ENCODE results near the gene C16orf96.

The C16orf96 gene

DNA sequence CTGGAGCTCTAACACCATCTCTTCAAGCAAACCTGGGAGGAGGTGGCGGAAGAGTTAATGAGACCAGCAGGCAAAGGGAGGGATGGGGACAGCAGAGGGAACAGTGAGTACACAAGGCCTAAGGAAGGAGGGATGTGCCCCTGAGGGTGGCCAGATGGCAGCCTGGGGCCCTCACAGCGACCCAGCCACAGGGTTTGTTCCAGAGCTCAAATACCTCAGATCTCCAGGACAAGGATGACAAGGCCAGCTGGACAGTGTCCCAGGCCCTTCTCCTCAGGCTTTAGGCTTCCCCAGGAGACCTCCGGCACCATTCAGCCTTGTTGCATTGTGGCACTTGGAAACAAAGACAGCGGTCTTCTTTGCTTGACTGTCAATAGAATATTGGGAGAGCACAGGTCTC is 32.5 kb upstream of the C16orf96 start:
- ChIA-PET POLR2A (no interaction called here), CTCF (interaction anchor here (0.7 to 2.7 kb wide), 6 partner anchors 13 to 62 kb away, joined by 3 to 10 read pairs (median 4); partner anchors contain the start of genes CDIP1 and HMOX2)
- DNase-seq (ENCODE audit: extremely low spot score), result no peak
- TF ChIP-seq, protein P1, sequence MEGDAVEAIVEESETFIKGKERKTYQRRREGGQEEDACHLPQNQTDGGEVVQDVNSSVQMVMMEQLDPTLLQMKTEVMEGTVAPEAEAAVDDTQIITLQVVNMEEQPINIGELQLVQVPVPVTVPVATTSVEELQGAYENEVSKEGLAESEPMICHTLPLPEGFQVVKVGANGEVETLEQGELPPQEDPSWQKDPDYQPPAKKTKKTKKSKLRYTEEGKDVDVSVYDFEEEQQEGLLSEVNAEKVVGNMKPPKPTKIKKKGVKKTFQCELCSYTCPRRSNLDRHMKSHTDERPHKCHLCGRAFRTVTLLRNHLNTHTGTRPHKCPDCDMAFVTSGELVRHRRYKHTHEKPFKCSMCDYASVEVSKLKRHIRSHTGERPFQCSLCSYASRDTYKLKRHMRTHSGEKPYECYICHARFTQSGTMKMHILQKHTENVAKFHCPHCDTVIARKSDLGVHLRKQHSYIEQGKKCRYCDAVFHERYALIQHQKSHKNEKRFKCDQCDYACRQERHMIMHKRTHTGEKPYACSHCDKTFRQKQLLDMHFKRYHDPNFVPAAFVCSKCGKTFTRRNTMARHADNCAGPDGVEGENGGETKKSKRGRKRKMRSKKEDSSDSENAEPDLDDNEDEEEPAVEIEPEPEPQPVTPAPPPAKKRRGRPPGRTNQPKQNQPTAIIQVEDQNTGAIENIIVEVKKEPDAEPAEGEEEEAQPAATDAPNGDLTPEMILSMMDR (IDR thresholded peaks at IDR 0.05; ENCODE audit: control extremely low read depth, extremely low read depth, low read depth, missing control alignments), result no peak

DNA sequence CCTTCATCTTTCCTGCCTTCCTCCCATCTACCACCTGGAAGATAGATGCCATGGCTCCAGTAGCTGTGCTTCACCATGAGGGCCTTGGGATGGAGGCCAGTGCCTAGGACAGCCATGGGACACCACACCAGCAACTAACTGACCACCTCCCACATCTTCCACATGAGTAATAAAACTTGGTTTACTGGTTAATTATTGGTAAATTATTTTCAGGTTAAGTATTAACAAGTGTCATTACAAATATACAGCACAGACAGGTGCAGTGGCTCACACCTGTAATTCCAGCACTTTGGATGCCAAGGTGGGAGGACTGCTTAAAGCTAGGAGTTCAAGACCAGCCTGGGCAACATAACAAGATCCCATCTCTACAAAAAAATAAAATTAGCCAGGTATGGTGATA is 31.6 kb upstream of the C16orf96 start:
- ChIA-PET CTCF (interaction anchor here (1.2 to 2.7 kb wide), 6 partner anchors 18 to 61 kb away, joined by 3 to 10 read pairs (median 4); partner anchors contain the start of gene HMOX2), POLR2A (no interaction called here)
- no peak for DNase-seq (ENCODE audit: extremely low spot score)
- TF ChIP-seq, protein P1 (IDR thresholded peaks at IDR 0.05; ENCODE audit: control extremely low read depth, extremely low read depth, low read depth, missing control alignments), result no peak

DNA sequence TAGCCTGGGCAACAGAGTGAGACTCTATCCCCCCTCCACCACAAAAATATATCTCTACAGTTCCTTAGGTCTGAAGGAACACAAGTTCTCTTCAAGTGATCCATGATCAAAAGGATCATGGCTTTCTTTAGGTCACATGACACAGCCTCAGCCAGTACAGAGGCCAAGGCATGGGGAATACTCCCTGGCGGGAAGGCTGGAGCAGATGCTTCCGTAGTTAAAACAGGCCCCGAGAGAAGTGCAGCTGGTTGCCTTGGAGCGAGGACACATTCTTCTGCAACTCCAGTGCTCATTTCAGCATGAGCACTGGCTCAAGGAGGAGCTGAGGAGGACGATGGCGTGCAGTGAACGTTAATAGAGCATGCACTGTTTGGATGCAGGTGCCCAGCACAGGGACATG is 31.1 kb upstream of the C16orf96 start:
- no peak for DNase-seq (ENCODE audit: extremely low spot score)
- TF ChIP-seq, protein P1 (IDR thresholded peaks at IDR 0.05; ENCODE audit: control extremely low read depth, extremely low read depth, low read depth, missing control alignments), result no peak
- CTCF ChIA-PET, result interaction anchor here (1.2 to 2.2 kb wide), 5 partner anchors 18 to 49 kb away, joined by 3 to 6 read pairs (median 4); partner anchors contain the start of gene HMOX2
- POLR2A ChIA-PET, result no interaction called here

DNA sequence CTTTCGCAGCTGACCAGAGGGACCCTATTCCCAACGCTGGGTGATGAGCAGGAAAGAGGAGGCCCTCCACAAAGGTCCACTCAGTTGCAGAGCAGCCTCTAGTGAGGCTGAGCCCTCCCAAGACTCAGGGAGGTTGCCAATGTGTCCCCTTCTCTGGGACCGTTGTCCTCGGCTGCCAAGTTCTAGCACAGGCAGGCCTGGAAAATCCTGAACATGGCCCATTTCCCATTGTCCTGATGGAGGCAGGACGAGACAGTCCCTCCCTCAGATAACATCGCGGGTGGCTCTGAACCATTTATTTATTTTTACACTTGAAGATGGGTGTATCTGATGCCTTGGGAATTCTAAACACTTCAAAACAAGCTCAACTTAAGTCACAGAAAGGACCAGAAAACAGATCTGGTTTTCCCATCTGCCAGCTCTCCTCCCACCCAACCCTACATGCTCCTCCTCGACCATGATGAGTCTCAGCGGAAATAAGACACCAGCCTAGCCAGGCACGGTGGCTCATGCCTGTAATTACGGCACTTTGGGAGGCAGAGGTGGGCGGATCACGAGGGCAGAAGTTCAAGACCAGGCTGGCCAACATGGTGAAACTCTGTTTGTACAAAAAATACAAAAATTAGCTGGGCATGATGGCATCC is 30.4 kb upstream of the C16orf96 start:
- POLR2A ChIA-PET, result no interaction called here
- CTCF ChIA-PET, result interaction anchor here (1.2 to 2.2 kb wide), 3 partner anchors 19 to 25 kb away, joined by 3 to 6 read pairs (median 4); no protein-coding TSS in a partner anchor
- no peak for DNase-seq (ENCODE audit: extremely low spot score)
- TF ChIP-seq, protein P1 (IDR thresholded peaks at IDR 0.05; ENCODE audit: control extremely low read depth, extremely low read depth, low read depth, missing control alignments), result no peak

DNA sequence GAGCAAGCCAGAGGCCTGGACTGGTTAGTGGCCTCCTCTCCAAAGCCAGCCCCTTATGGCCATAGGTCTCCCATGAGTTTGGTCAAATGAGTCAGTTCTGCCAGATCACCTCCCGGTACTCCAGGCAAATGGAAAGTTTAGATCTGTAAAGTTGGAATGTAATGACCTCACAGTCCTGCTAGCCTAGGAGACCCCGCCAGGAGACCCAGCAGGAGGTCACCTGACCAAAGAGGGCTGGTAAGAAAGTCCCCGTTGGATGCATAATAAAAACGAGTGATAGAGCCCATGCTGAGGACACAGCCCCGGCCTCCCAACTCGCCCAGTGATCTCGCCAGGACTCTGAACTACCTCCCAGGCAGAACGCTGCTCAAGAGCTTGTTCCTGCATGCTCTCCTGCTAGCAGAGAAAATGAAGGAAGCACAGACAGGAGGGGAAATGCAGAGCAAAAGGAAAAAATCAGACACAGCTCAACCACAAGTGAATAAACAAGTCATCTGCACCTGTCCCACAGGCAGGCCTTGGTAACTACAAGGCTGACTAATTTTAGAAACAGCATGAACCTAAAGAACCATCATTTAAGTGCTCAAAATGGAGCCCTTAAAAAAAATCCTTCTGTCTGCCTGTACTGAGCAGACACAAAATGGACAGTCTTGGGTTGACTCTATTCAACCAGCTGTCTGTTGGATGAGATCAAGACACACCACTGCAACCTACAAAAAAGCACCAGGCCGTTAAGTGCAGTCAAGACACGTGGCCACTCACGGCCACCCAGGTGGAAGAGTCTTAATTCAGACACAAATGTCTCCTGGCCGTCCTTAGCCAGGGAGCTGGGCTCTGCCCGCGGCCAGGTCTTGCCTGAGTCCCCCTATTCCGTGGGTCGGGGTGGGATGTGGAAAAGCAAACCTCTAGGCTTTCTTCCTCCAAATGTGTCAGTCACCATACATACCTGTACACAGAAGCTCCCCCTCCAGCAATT is 26.8 kb upstream of the C16orf96 start:
- TF ChIP-seq, protein P1 (IDR thresholded peaks at IDR 0.05; ENCODE audit: control extremely low read depth, extremely low read depth, low read depth, missing control alignments), result no peak
- ChIA-PET CTCF (interaction anchor here (0.8 to 4.3 kb wide), 10 partner anchors 10 to 96 kb away, joined by 3 to 21 read pairs (median 3); no protein-coding TSS in a partner anchor), POLR2A (no interaction called here)
- peak; percentile 61 for DNase-seq (ENCODE audit: extremely low spot score)

DNA sequence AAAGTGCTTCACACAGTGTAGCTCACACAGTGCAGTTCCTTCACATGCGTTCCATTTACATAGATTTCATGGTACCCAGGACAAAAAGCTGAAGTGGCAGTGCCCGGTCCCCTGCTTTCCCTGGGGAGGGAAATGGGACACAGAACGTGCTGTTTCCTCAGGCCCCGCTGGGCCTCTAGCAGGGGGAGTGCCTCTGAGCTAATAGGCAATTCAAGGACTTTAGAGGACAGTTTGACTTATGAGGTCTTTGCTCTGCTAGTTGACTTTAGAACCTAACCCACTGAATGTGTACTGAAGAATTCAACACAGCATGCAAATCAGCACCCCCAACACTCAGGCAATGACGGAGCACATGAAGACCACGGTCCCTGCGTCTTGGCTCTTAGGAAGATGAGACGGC is 24.3 kb upstream of the C16orf96 start:
- TF ChIP-seq, protein P1 (IDR thresholded peaks at IDR 0.05; ENCODE audit: control extremely low read depth, extremely low read depth, low read depth, missing control alignments), result no peak
- ChIA-PET CTCF (interaction anchor here (1.7 to 4.3 kb wide), 3 partner anchors 13 to 18 kb away, joined by 3 to 21 read pairs (median 6); no protein-coding TSS in a partner anchor), POLR2A (interaction anchor here (0.6 kb wide), 1 partner anchor 61 kb away, joined by 6 read pairs; no protein-coding TSS in a partner anchor)
- no peak for DNase-seq (ENCODE audit: extremely low spot score)

All from GM10248 (cell line).